Erythroblast (primary cell): ENCODE results near the gene SLC35F4.
"Not testable (repeated sequence)": the region's sequence is repeated elsewhere in the genome, so short reads cannot be mapped to it uniquely, and the experiment has no call there.

ENCODE experiments used
- DNase-seq, 2 experiments: peaks; one replicate each; lab custom pipeline; 2025; lab: John Stamatoyannopoulos, UW
- GATA1 ChIP-seq: IDR thresholded peaks from 2 replicates; pipeline ENCODE4 v1.6.1; 2011; ENCODE audit warnings: low read depth, mild to moderate bottlenecking, control low read depth, low read length, moderate library complexity
- POLR2A ChIP-seq: IDR thresholded peaks from 2 replicates; pipeline ENCODE4 v1.6.1; 2011; ENCODE audit warnings: mild to moderate bottlenecking, low read length

The SLC35F4 gene

DNA sequence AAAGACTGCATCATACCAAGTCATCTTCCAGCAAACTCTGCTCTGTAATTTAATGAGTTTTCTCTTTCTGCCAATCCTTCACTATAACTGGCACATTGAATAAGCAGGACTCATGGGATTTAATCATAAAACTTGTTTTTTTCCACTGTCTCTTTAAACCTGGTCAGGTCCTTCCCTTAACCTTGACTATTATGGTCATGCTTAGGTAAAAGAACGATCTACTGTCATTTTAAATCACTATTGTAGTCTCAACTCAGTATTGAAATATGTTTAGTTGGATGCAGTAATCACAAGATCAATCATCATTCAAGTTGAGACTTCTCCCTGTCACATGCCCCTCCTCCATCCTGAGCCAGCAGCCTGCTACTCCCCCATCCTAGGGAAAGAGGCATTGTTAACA is 56.1 kb downstream of the SLC35F4 start:
- no peak for DNase-seq
- TF ChIP-seq GATA1 (no peak), POLR2A (no peak)

GRCh38 chr14:57797160-57797559 is 68.7 kb downstream of the SLC35F4 start:
- no peak for DNase-seq

GRCh38 chr14:57796556-57796955 is 69.3 kb downstream of the SLC35F4 start:
- DNase-seq = no peak
- no peak for TF ChIP-seq POLR2A

More at GRCh38 chr14:57797160-57797559, 68.7 kb downstream of the SLC35F4 start:
- TF ChIP-seq POLR2A = no peak

DNA sequence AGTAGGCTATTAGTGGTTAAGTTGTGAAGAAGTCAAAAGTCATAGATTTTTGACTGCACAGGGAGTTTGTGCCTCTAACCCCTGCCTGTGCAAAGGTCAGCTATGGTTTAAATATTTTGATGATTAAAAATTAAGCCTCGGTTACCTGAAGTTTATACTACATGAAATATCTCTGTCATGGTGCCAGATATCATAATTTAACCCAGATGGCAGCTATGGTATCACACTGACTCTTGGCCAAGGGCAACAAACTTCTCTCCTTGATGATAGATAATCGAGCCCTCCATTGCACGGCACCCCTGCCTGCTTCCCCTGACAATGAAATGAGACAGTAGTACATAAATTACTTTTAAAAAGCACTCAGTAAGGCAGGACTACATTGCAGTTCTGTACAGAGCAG is 80.8 kb downstream of the SLC35F4 start:
- DNase-seq = no peak
- TF ChIP-seq POLR2A (no peak), GATA1 (no peak)

DNA sequence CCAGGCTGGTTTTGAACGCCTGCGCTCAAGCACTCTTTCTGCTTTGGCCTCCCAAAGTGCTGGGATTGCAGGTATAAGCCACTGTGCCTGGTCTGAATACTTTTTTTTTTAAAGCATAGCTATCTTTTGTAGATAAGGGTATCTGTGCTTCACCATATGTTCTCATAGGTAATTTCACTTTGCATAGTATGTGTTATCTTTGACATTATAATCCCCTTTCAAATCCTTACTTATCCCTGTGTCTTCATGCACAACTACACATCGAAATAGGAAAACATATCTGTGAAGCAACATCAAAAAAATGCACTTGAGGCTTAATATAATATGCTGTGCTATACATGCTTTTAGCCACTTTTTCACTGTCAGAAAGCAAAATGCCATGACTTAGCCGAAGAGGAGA is 94.1 kb downstream of the SLC35F4 start:
- TF ChIP-seq POLR2A (no peak), GATA1 (no peak)
- no peak for DNase-seq

DNA sequence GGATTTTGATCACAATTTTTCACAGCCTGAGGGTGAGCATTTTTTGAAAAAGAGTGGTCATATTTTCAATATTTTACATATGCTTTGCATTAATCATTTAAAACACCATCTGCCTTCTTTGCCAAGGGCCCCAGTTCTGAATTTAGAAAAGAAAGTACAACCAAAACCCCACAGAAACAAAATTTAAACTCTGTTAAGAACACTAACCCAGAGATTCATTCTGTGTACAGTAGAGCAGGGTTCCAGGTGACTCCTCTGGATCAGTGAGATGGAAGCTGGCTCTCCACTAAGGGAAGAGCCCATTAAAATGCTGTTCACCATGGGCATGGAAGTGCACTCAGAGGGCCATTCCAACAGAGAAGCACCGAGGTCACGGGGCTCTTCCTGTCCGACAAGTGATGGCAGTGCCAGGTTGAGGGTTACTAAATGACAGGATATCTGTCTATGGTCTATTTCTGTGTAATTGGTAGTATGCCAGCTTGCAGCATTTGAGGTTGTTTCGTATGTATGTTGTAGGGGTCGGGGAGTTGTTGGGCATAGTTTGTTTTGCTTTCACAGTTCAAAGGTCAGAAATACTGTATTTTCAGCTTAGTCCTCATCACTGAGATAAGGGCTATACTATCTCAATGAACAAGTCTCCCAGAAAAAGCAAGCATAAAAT is 95.9 kb downstream of the SLC35F4 start:
- TF ChIP-seq POLR2A = no peak
- TF ChIP-seq GATA1 = no peak
- DNase-seq = no peak

GRCh38 chr14:57761800-57762199 is 104.1 kb downstream of the SLC35F4 start:
- TF ChIP-seq POLR2A = no peak
- TF ChIP-seq GATA1 = no peak
- no peak for DNase-seq

DNA sequence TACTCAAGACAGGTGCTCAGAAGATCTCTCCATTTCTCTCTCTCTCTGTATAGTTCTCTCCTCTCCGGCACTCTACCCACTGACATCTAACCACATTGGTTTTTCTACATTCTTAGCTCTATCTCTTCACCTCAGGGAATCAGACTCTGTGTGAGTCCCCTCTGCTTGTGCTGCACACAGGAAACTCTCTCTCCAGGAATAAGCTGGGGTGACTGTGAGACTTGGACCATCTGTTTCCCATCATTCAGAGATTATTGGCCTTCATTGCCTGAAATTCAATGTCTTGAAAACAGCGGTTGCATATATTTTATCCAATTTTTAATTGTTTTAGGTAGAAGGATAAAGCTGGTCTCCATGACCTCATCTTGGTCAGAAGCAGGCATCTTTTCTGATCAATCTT is 105.0 kb downstream of the SLC35F4 start:
- no peak for DNase-seq
- TF ChIP-seq POLR2A (no peak), GATA1 (no peak)

GRCh38 chr14:57755018-57755521 is 110.8 kb downstream of the SLC35F4 start:
- no peak for DNase-seq
- TF ChIP-seq POLR2A (no peak), GATA1 (no peak)

DNA sequence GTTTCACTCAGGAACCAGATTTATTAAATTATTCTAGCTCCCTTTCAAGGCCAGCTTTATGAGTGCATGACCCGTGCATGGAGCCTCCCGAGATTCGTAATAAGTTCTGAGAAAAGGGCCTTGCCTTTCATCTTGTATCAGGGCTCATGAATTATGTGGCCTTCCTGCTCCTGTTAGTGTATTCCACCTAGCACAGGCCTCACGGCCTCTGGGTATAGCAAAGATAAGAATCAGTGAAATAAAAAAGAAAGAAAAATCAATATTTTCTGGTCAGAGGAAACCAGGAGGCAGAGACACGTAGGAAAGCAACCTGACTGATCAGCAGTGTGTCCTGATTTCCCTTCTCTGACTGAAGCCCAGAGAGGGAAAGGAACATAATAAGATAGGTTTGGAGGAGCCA is 111.4 kb downstream of the SLC35F4 start:
- TF ChIP-seq GATA1 = no peak
- TF ChIP-seq POLR2A = no peak

GRCh38 chr14:57753821-57754220 is 112.1 kb downstream of the SLC35F4 start:
- no peak for DNase-seq
- no peak for TF ChIP-seq GATA1
- TF ChIP-seq POLR2A = no peak

More for the DNA sequence above, 111.4 kb downstream of the SLC35F4 start:
- no peak for DNase-seq

DNA sequence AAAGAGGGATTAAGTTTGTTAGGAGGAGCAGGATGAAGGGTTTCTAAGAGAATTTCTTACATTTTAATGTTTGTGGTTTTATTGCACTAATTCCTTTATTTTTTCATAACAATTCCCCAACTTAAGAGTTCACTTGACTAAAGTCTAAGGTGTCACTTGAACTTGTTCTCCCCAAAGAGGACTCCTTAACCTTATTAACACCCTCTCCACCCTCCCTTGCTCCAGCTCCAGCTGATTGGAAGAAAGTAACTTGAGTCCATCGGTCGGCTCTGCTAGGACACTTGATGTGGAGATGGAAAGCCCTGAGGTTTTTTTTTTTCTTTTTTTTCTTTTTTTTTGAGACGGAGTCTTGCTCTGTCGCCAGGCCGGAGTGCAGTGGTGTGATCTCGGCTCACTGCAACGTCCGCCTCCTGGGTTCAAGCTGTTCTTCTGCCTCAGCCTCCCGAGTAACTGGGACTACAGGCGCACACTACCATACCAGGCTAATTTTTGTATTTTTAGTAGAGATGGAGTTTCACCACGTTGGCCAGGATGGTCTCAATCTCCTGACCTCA is 113.7 kb downstream of the SLC35F4 start:
- not testable (repeated sequence) for DNase-seq

- no peak for DNase-seq
- no peak for TF ChIP-seq POLR2A
- TF ChIP-seq GATA1 = no peak
Measured at GRCh38 chr14:57751400-57751799, 114.5 kb downstream of the SLC35F4 start.

- DNase-seq = no peak
- no peak for TF ChIP-seq POLR2A
- TF ChIP-seq GATA1 = no peak
Measured at GRCh38 chr14:57749267-57749666, 116.6 kb downstream of the SLC35F4 start.

DNA sequence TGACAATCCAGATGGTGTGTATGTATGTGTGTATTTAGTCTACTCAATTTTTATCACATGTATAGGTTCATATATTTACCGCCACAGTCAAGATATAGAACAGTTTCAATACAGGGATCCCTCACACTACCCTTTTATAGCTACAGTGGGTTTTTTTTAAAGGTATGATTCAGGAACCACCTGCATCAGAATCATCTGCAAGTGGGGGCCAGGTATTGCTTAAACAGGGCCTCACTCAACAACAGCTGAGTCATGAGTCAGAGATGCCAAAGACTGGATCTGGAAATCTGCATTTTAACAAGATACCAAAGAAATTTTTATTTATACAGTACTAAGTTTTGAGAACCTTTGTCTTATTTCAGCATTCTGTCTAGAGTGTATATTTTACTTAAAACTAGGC is 117.6 kb downstream of the SLC35F4 start:
- TF ChIP-seq POLR2A = no peak
- TF ChIP-seq GATA1 = no peak
- DNase-seq = no peak

DNA sequence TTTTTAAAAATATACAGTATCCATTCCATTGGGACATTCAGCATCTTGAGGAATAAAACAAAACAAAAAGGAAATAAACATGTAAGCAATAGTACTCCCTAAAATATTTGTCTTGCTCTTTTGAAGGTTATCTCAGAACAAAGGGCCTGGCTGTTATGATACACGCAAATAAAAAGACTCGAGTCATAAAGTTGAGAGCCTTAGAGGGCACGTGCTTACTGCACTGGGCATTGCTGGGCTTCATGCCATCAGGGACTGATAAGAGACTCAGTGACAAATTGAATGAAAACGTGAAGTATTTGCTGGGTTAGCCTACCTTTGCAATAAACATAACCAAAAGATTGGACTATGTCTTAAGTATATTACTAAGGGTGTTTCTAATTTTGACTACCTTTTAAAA is 118.9 kb downstream of the SLC35F4 start:
- DNase-seq = no peak
- TF ChIP-seq GATA1 (no peak), POLR2A (no peak)
